Stomach (tissue), 4 donors: ENCODE measurements around the gene CAMK2G.

Source experiments
- CTCF ChIP-seq, 7 experiments: fragments of 450-650 bp in 4 of 7; fragments of 200-600 bp in 3 of 7; sonication (generic) in 3 of 7; IDR thresholded peaks; one replicate each; pipeline ENCODE4 v1.5.1; 2016 to 2019; ENCODE audit warnings: antibody characterized with exemption in 7 of 7, control low read depth in 2 of 7, mild to moderate bottlenecking in 1 of 7
- POLR2A ChIP-seq, 4 donors: fragments of 450-650 bp; IDR thresholded peaks; one replicate each; pipeline ENCODE4 v1.6.1; 2016; ENCODE audit warnings: antibody characterized with exemption in 4 of 4, control low read depth in 2 of 4, mild to moderate bottlenecking in 1 of 4, moderate library complexity in 1 of 4

DNA sequence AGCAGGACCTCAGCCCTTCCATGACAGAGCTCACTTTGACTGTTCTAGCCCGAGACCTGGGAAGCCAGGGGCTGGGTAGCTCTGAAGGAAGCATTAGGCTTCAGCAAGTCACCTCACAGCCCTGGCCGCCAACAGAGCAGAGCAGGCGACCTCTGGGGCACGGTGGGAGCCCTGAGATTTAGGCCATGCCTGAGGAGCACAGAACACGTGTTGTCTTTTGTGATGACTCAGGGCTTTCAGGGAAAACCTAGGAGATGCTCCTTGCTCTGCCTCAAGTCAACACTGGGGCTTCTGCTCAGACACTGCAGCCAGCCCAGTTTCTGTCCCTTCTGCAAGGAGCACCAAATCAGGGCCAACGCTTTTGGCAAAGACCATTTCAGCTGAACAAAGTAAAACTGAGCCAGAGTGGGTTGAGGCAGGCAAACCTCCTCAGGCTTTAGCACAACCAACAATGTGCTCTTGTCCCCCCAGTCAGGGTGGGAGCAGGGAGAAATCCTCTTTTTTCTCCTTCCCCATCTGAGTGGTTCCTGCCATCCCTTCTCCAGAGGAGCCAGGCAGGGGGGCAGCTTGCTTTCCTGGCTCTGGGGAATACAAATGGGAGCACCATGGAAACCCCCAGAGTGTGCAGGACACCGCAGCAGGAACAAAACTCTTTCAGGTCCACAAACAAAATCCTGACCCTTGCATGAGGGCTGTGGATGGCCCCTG, 14.4 kb downstream of the CAMK2G start:
- no peak for TF ChIP-seq POLR2A (IDR thresholded peaks at IDR 0.05)
- TF ChIP-seq CTCF (IDR thresholded peaks at IDR 0.05): no peak
